H1 (cell line): ENCODE measurements around the gene R3HDM2. TPM values are rescaled to one million over a fixed set of nuclear protein-coding genes. Genes with fewer than 3 reads are reported as not detected.

Source experiments
- CTCF ChIA-PET: fragments of 300-600 bp; sonication (Branson Sonifier 250); formaldehyde crosslinking; loops from one replicate; lab custom pipeline; 2021; ENCODE audit not compliant: partially characterized antibody; lab: Charles Lee
- POLR2A ChIA-PET: fragments of 300-600 bp; sonication (Branson Sonifier 250); formaldehyde crosslinking; loops from one replicate; lab custom pipeline; 2021; ENCODE audit warnings: inconsistent platforms; ENCODE audit not compliant: partially characterized antibody; lab: Charles Lee
- DNase-seq, 2 experiments: peaks; one replicate each; pipeline versions ENCODE4 v3.0.0 to v3.0.0-alpha.2; 2010 to 2022; ENCODE audit warnings: low spot score in 2 of 2, low read depth in 1 of 2, mixed read lengths in 1 of 2
- FAIRE-seq: peaks from 2 replicates; lab custom pipeline; 2011; peaks lifted over from hg19 to GRCh38; lab: Jason Lieb, UNC
- H2AFZ ChIP-seq: 2 replicates; pipeline ENCODE4 v1.8.1; 2012; ENCODE audit warnings: low read length, inconsistent platforms
- H2AK5ac ChIP-seq: 2 replicates; pipeline ENCODE4 v1.6.1; 2013; ENCODE audit warnings: low read depth, low read length
- H2BK120ac ChIP-seq: replicated peaks from 2 replicates; pipeline ENCODE3; 2013; ENCODE audit warnings: low read depth, low read length, inconsistent platforms
- H2BK12ac ChIP-seq: 2 replicates; pipeline ENCODE4 v1.6.1; 2013; ENCODE audit warnings: low read depth, low read length
- H2BK15ac ChIP-seq: 2 replicates; pipeline ENCODE4 v1.6.1; 2013; ENCODE audit warnings: low read length
- H2BK20ac ChIP-seq: 2 replicates; pipeline ENCODE4 v1.6.1; 2013; ENCODE audit warnings: low read length
- H2BK5ac ChIP-seq: 2 replicates; pipeline ENCODE4 v1.6.1; 2013; ENCODE audit warnings: low read depth, low read length
- H3K14ac ChIP-seq: 2 replicates; pipeline ENCODE4 v1.6.1; 2013; ENCODE audit warnings: inconsistent platforms; ENCODE audit not compliant: insufficient read length
- H3K18ac ChIP-seq: 2 replicates; pipeline ENCODE4 v1.6.1; 2013; ENCODE audit warnings: low read length; ENCODE audit errors: extremely low read depth
- H3K23ac ChIP-seq: 2 replicates; pipeline ENCODE4 v1.6.1; 2013; ENCODE audit warnings: inconsistent platforms; ENCODE audit not compliant: insufficient read length
- H3K23me2 ChIP-seq: 2 replicates; pipeline ENCODE4 v1.6.1; 2013; ENCODE audit warnings: low read depth, low read length
- H3K27ac ChIP-seq: 2 replicates; pipeline ENCODE4 v1.6.1; 2011; ENCODE audit warnings: low read depth, low read length, inconsistent platforms
- H3K27me3 ChIP-seq, 4 experiments: replicated peaks in 1 of 4; 1 replicate in 1 of 4; 2 replicates in 3 of 4; pipeline versions ENCODE4 v1.6.1 to v1.8.1; 2011 to 2013; ENCODE audit warnings: low read length in 3 of 4, mild to moderate bottlenecking in 3 of 4, inconsistent platforms in 2 of 4, mixed read lengths in 2 of 4, moderate library complexity in 1 of 4; ENCODE audit not compliant: control insufficient read depth in 3 of 4, insufficient read depth in 3 of 4; ENCODE audit errors: extremely low read depth in 1 of 4
- H3K36me3 ChIP-seq, 4 experiments: 2 replicates each; pipeline versions ENCODE4 v1.6.1 to v1.8.1; 2011 to 2013; ENCODE audit warnings: mild to moderate bottlenecking in 4 of 4, low read length in 3 of 4, moderate library complexity in 2 of 4, control low read depth in 1 of 4, inconsistent platforms in 1 of 4; ENCODE audit not compliant: insufficient read depth in 4 of 4, control insufficient read depth in 2 of 4
- H3K4ac ChIP-seq: replicated peaks from 2 replicates; pipeline ENCODE3; 2013; ENCODE audit warnings: low read length, low read depth, mixed read lengths, inconsistent platforms; ENCODE audit not compliant: insufficient read length
- H3K4me1 ChIP-seq, 4 experiments: replicated peaks in 1 of 4; 1 replicate in 1 of 4; 2 replicates in 3 of 4; pipeline versions ENCODE4 v1.6.1 to v1.8.1; 2011 to 2013; ENCODE audit warnings: low read length in 3 of 4, inconsistent platforms in 2 of 4, mixed read lengths in 1 of 4; ENCODE audit not compliant: insufficient read depth in 4 of 4, control insufficient read depth in 3 of 4
- H3K4me2 ChIP-seq, 2 experiments: 2 replicates each; pipeline versions ENCODE4 v1.6.1 to v1.8.1; 2011 to 2013; ENCODE audit warnings: low read depth in 2 of 2, low read length in 2 of 2, control low read depth in 1 of 2, inconsistent platforms in 1 of 2, mild to moderate bottlenecking in 1 of 2; ENCODE audit not compliant: insufficient read depth in 1 of 2
- H3K4me3 ChIP-seq, 4 experiments: fragments of 200-600, 300-600 bp in 1 of 4; sonication (generic), shearing (Covaris generic), sonication (Bioruptor Twin) in 1 of 4; 2 replicates each; pipeline versions ENCODE4 v1.5.1 to v1.8.1; 2011 to 2016; ENCODE audit warnings: low read length in 4 of 4, low read depth in 3 of 4, control low read depth in 2 of 4, inconsistent platforms in 2 of 4, mild to moderate bottlenecking in 2 of 4, mixed read lengths in 1 of 4, moderate library complexity in 1 of 4; ENCODE audit not compliant: insufficient read depth in 2 of 4; ENCODE audit errors: extremely low read depth in 1 of 4
- H3K56ac ChIP-seq: replicated peaks from 2 replicates; pipeline ENCODE3; 2013; ENCODE audit warnings: low read depth, mild to moderate bottlenecking, mixed read lengths, low read length, inconsistent platforms; ENCODE audit not compliant: insufficient read length
- H3K79me1 ChIP-seq: 2 replicates; pipeline ENCODE4 v1.6.1; 2013; ENCODE audit warnings: low read depth, low read length, control low read depth
- H3K79me2 ChIP-seq, 2 experiments: 2 replicates each; pipeline versions ENCODE4 v1.6.1 to v1.8.1; 2012 to 2013; ENCODE audit warnings: low read length in 2 of 2, mild to moderate bottlenecking in 2 of 2, inconsistent platforms in 1 of 2; ENCODE audit not compliant: insufficient read depth in 2 of 2, control insufficient read depth in 1 of 2
- H3K9ac ChIP-seq, 4 experiments: replicated peaks in 1 of 4; 1 replicate in 1 of 4; 2 replicates in 3 of 4; pipeline versions ENCODE4 v1.6.1 to v1.8.1; 2011 to 2013; ENCODE audit warnings: low read depth in 3 of 4, low read length in 3 of 4, control low read depth in 2 of 4, mild to moderate bottlenecking in 2 of 4, moderate library complexity in 2 of 4, inconsistent platforms in 1 of 4; ENCODE audit errors: extremely low read depth in 1 of 4
- H3K9me3 ChIP-seq, 2 experiments: 2 replicates each; pipeline versions ENCODE4 v1.6.1 to v1.8.1; 2012 to 2013; ENCODE audit warnings: mild to moderate bottlenecking in 2 of 2, moderate library complexity in 2 of 2, control low read depth in 1 of 2, inconsistent platforms in 1 of 2, low read depth in 1 of 2, low read length in 1 of 2, mixed read lengths in 1 of 2; ENCODE audit not compliant: insufficient read depth in 2 of 2
- H4K20me1 ChIP-seq, 2 experiments: replicated peaks in 1 of 2; 2 replicates each; pipeline versions ENCODE3 to v1.8.1; 2011 to 2013; ENCODE audit warnings: inconsistent platforms in 2 of 2, low read length in 2 of 2, mild to moderate bottlenecking in 1 of 2; ENCODE audit not compliant: insufficient read depth in 2 of 2, control insufficient read depth in 1 of 2
- H4K5ac ChIP-seq: 2 replicates; pipeline ENCODE4 v1.6.1; 2013; ENCODE audit warnings: low read length, low read depth, mixed read lengths, inconsistent platforms; ENCODE audit not compliant: insufficient read length
- H4K8ac ChIP-seq: 2 replicates; pipeline ENCODE4 v1.8.0; 2013; ENCODE audit warnings: mild to moderate bottlenecking, moderate library complexity, low read length, inconsistent platforms; ENCODE audit not compliant: insufficient read depth; ENCODE audit errors: extremely low read depth
- H4K91ac ChIP-seq: replicated peaks from 2 replicates; pipeline ENCODE3; 2013; ENCODE audit warnings: low read length, mixed read lengths, inconsistent platforms; ENCODE audit not compliant: insufficient read length
- EP300 ChIP-seq, 2 experiments: IDR thresholded peaks; 1 replicate in 1 of 2; 2 replicates in 1 of 2; pipeline ENCODE4 v1.6.1; 2011 to 2012; ENCODE audit warnings: low read depth in 2 of 2, low read length in 2 of 2, mild to moderate bottlenecking in 2 of 2, borderline replicate concordance in 1 of 2, inconsistent platforms in 1 of 2, moderate library complexity in 1 of 2
- KDM1A ChIP-seq: fragments of 200-600, 300-600 bp; sonication (generic); IDR thresholded peaks from 2 replicates; pipeline ENCODE4 v1.7.1; 2016; ENCODE audit warnings: mild to moderate bottlenecking, low read length, borderline replicate concordance
- POLR2A ChIP-seq, 2 experiments: IDR thresholded peaks; 1 replicate in 1 of 2; 2 replicates in 1 of 2; pipeline ENCODE4 v1.6.1; 2011; ENCODE audit warnings: low read depth in 2 of 2, low read length in 2 of 2, mild to moderate bottlenecking in 2 of 2; ENCODE audit errors: control extremely low read depth in 1 of 2
- SAP30 ChIP-seq: fragments of 300-600 bp; sonication (generic); IDR thresholded peaks from 2 replicates; pipeline ENCODE4 v1.7.1; 2012; ENCODE audit warnings: low read length, moderate library complexity, mild to moderate bottlenecking, inconsistent platforms; ENCODE audit not compliant: insufficient read depth, insufficient replicate concordance
- WGBS, 2 experiments: shearing (Covaris generic) in 1 of 2; methylation state at CpG; one replicate each; pipeline versions ENCODE4 v1.1.6 to v1.1.7; 2013 to 2015; ENCODE audit warnings: low lambda C conversion rate in 2 of 2, mixed read lengths in 2 of 2, inconsistent platforms in 1 of 2, low coverage in 1 of 2, missing lambda C conversion rate in 1 of 2; ENCODE audit not compliant: insufficient replicate concordance in 2 of 2, insufficient coverage in 1 of 2, insufficient read length in 1 of 2; ENCODE audit errors: extremely low coverage in 1 of 2, missing lambda C conversion rate in 1 of 2; 5-methylcytosine and 5-hydroxymethylcytosine counted together
- polyA plus RNA-seq, 7 experiments: library from polyadenylated mRNA; depleted of rRNA in 3 of 7; stranded (reverse) in 5 of 7; unstranded in 2 of 7; fragments of >200 nt in 5 of 7; fragments of 200-250 nt in 2 of 7; gene quantifications; 1 replicate in 5 of 7; 2 replicates in 1 of 7; 4 replicates in 1 of 7; pipeline versions ENCODE4 v1.2.1 to v1.2.3, GENCODE V29; 2011 to 2013; ENCODE audit warnings: missing spikeins in 2 of 7, mixed read lengths in 2 of 7
- total RNA-seq: library from RNA; stranded (reverse); fragmentation: NEBNext Ultra II Directional; extraction: Animal tissue kit (Norgen Biotek cat#: 25700); gene quantifications from 2 replicates; pipeline ENCODE4 v1.2.1, GENCODE V29; 2021

R3HDM2 gene
- total and polyA plus RNA-seq, 2 of the 8 experiments (the other 6 are each of a cell fraction or from before 2014, with no cell fraction given), result 25.6 to 27.0 TPM

DNA sequence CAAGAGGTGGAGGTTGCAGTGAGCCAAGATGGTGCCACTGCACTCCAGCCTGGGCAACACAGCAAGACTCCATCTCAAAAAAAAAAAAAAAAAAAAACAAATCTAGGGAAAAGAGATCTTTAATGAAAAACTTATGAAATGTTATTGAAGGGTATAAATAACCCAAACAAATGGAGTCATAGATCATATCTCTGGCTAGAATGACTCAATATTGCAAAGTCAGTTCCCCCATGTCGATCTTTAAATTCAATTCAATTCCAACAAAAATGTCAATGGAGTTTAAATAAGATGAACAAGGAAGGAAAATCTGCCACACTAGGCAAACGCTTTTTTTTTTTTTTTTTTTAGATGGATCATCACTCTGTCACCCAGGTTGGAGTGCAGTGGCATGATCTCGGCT is 78.7 kb downstream of the R3HDM2 start:
- no peak overlapping the region for H2AK5ac ChIP-seq
- no peaks in the 10 kb centered on the region for H3K27me3 ChIP-seq
- no peak overlapping the region for H2BK12ac ChIP-seq
- no peak overlapping the region for H4K91ac ChIP-seq
- no peaks in the 10 kb centered on the region for H3K9me3 ChIP-seq
- no peak overlapping the region for H3K23ac ChIP-seq
- H3K9ac ChIP-seq, result no peak overlapping the region
- H3K4me1 ChIP-seq, result no peaks in the 10 kb centered on the region
- H3K23me2 ChIP-seq, result no peaks in the 10 kb centered on the region
- 92% methylated on average over 3 of the region's 3 CpGs; no CpG with 5 or more reads in 1 of the 2 experiments for WGBS, 2 experiments
- no peak overlapping the region for H3K27ac ChIP-seq
- no peak overlapping the region for H2BK15ac ChIP-seq
- H3K14ac ChIP-seq, result no peak overlapping the region
- H3K79me1 ChIP-seq, result no peaks in the 10 kb centered on the region
- CTCF ChIA-PET, result interaction anchor here (1.1 kb wide), 1 partner anchor 11 kb away, joined by 5 read pairs; no protein-coding TSS in a partner anchor
- H3K4me2 ChIP-seq, result no peak overlapping the region
- H4K8ac ChIP-seq, result no peak overlapping the region
- no peak for FAIRE-seq
- no peak for DNase-seq
- H3K4me3 ChIP-seq, result no peak overlapping the region
- no peak overlapping the region for H2BK5ac ChIP-seq
- no peak overlapping the region for H3K18ac ChIP-seq
- H3K79me2 ChIP-seq, result no peaks in the 10 kb centered on the region
- no peak for TF ChIP-seq POLR2A (IDR thresholded peaks at IDR 0.05; ENCODE audit: control extremely low read depth in 1 of 2, low read depth in 2 of 2, low read length in 2 of 2)
- TF ChIP-seq KDM1A, result no peak
- TF ChIP-seq EP300 (IDR thresholded peaks at IDR 0.05; ENCODE audit: borderline replicate concordance in 1 of 2, low read depth in 2 of 2, low read length in 2 of 2), result no peak
- no peak for TF ChIP-seq SAP30
- TF ChIP-seq, all 59 proteins: peak for 0
- Histone ChIP-seq H4K20me1 (no peaks in the 10 kb centered on the region), H4K5ac (no peak overlapping the region), H3K4ac (no peak overlapping the region), H2BK20ac (no peak overlapping the region), H3K36me3 (no peaks in the 10 kb centered on the region), H3K56ac (no peak overlapping the region), H2AFZ (no peak overlapping the region), H2BK120ac (no peak overlapping the region)
- POLR2A ChIA-PET, result no interaction called here
